D721Med (cell line): ENCODE data around the gene CLDN20.

ENCODE experiments used
- DNase-seq: peaks from one replicate; pipeline ENCODE4 v3.0.0; 2011; ENCODE audit warnings: low spot score; ENCODE audit not compliant: insufficient read length
- FAIRE-seq: peaks from 2 replicates; lab custom pipeline; 2011; peaks lifted over from hg19 to GRCh38; lab: Jason Lieb, UNC
- TF ChIP-seq, protein P1 (sequence below): IDR thresholded peaks from 2 replicates; pipeline ENCODE4 v1.5.1; 2012; ENCODE audit warnings: mild to moderate bottlenecking, control low read depth; ENCODE audit not compliant: insufficient read depth; ENCODE audit errors: missing control alignments

The CLDN20 gene

DNA sequence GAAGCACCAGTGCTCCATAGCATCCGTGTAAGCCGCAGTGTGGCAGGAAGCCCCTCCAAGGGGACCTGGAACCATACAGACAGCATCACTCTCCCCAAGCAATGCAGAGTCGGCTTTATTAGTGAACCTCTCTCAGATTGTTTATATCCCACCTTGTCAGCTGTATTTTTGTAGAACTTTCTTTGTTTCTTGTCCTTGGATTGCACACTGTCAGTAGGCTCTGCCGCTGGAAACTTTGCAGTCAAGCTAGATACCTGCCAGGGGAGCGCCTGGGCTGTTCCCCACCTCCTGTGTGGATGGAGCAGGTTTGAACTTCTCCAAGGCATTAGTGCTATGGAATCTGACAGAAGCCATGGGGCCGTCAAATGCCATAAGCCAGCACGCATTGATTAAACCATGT is 18.6 kb upstream of the CLDN20 start:
- DNase-seq = no peak
- TF ChIP-seq, protein P1, sequence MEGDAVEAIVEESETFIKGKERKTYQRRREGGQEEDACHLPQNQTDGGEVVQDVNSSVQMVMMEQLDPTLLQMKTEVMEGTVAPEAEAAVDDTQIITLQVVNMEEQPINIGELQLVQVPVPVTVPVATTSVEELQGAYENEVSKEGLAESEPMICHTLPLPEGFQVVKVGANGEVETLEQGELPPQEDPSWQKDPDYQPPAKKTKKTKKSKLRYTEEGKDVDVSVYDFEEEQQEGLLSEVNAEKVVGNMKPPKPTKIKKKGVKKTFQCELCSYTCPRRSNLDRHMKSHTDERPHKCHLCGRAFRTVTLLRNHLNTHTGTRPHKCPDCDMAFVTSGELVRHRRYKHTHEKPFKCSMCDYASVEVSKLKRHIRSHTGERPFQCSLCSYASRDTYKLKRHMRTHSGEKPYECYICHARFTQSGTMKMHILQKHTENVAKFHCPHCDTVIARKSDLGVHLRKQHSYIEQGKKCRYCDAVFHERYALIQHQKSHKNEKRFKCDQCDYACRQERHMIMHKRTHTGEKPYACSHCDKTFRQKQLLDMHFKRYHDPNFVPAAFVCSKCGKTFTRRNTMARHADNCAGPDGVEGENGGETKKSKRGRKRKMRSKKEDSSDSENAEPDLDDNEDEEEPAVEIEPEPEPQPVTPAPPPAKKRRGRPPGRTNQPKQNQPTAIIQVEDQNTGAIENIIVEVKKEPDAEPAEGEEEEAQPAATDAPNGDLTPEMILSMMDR = no peak
- FAIRE-seq = no peak

DNA sequence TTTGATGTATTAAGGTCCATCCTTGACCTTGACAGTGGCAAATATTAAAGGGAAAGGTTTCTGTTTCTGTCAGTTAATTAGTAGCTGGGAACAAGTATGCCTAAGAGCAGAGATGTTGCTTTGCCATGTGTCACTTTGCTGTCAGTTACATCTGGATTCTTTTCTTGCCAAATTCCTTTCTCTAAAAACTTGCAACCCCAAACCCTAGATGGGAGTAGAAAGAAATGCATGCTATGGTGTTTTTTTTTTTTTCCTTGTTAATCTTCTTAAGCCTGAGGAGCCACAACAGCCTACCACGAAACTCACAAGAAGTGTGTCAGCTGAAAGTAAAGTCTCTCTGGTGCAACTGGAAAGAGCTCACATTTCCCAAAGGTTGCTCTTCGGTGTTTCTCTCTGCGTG is 18.0 kb upstream of the CLDN20 start:
- DNase-seq = no peak
- TF ChIP-seq, protein P1 = no peak
- no peak for FAIRE-seq

DNA sequence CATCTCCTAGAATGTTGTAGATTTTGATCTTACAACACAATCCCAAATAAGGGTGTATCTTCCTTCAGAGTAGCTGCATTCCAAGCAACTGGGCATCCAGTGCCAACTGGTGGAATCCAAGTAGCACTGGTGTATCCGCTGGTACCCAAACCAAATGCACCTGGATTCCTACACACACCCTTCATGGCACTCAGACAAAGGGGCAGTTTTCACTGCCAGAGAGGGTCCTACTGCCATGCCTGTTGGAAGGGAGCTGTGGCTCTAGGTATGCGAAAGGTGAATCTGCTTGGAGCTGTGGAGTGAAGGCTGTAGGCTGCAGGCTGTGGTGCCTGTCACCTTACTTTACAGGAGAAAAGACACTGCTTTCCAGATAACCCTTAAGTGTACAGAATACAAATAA is 17.0 kb upstream of the CLDN20 start:
- TF ChIP-seq, protein P1 = no peak
- FAIRE-seq (no peak), DNase-seq (no peak)

DNA sequence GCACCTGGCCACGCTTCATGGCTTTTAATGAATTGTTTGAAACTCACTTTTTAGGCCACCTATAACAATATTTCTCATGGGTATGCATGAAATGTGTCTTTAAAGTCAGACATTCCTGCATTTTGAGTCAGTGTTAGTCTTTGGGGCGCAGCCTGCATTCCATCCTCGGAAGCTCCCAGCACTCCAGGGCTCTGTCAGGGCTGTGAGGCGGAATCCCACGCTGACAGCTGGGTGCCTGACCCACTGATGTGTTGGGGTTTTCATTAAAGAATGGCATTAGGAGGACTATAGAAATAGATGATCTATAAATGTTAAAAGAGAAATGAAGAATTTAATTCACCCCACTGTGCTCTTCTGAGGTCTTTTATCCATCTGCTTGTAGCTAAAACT is 16.2 kb upstream of the CLDN20 start:
- no peak for FAIRE-seq
- no peak for DNase-seq

DNA sequence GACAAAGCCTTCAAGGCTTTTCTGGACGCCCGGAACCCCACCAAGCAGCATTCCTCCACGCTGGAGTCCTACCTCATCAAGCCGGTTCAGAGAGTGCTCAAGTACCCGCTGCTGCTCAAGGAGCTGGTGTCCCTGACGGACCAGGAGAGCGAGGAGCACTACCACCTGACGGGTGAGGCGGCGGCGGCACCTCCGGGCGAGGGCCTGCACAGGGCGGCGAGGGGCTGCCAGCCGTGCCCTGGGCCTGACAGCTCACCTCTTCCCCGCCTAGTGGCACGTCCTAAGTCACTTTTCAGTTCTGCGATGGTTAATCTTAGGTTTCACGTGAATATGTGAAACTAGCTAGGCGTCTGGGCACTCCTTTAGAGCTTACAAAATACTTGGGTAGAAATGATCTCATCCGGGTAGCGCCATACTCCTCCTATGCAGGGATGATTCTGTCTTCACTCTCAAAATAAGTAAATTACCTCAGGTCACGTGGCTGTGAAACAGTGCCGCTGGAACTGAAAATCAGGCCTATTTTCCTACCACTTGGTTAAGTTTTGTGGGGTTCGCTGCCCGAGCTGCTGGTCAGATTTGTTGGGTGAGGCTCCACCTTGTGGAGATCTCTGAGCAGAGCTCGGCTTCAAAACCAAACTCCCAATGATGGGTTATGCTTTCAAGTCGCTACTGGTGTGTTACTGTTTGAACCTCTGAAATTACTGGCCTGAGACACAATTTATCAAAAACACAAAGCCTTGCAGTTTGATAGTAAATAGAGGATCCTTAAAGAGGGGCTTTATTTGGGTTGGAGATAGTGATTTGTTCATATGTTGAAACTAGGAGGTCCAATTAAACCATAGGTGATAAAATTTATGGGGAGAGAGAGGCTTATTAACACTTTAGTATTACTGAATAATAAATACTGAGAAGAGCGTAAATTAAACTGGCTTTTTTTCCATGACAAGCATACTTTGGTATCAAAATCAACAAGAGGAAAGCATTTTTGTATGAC is 15.5 kb upstream of the CLDN20 start:
- TF ChIP-seq, protein P1 = peak; percentile 35
- DNase-seq (no peak), FAIRE-seq (no peak)

More for the DNA sequence above, 16.2 kb upstream of the CLDN20 start:
- TF ChIP-seq, protein P1 = no peak

DNA sequence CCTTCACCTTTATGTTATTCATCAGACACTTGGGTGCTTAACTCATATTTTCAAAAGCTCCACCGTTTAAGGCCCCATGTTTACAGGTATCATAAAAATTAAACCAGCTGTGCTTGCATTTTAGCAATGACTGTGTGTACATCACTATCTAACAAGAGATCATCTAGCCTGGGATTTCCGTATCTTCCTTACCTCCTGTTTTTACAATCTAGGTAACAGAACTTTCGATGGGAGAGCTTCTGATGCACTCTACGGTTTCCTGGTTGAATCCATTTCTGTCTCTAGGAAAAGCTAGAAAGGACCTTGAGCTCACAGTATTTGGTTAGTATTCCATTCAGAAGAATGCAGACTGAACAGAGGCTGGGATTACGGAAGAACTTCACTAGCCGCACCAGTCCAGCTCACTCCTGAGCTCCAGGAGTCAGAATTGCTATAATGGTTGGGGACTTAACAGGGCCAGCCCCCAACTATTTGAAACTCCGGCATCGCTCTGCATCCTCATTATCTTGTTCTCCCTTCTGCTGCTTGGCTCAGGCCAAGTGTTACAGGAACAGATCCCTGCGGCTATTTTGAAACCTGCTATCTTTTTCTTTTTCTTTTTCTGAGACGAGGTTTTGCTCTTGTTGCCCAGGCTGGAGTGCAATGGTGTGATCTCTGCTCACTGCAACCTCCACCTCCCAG is 13.0 kb upstream of the CLDN20 start:
- TF ChIP-seq, protein P1 = no peak
- DNase-seq (no peak), FAIRE-seq (no peak)
